Fibroblast of lung (primary cell): ENCODE measurements around the gene PARG.
"Not testable (repeated sequence)": the region's sequence is repeated elsewhere in the genome, so short reads cannot be mapped to it uniquely, and the experiment has no call there.

Source experiments
- EZH2 ChIP-seq: IDR thresholded peaks from 2 replicates; pipeline ENCODE4 v1.5.1; 2012; ENCODE audit warnings: low read length, control low read depth, mild to moderate bottlenecking; ENCODE audit errors: missing control alignments
- TF ChIP-seq, protein P1 (sequence below), 2 donors: IDR thresholded peaks in 1 of 2; conservative IDR thresholded peaks in 1 of 2; 1 replicate in 1 of 2; 2 replicates in 1 of 2; pipeline ENCODE4 v1.5.1; 2011 to 2012; ENCODE audit warnings: low read length in 2 of 2, control low read depth in 1 of 2, inconsistent platforms in 1 of 2, low read depth in 1 of 2, mild to moderate bottlenecking in 1 of 2

GRCh38 chr10:49988376-49988775 is 46.5 kb upstream of the PARG start, which contains the start of gene AGAP6:
- TF ChIP-seq EZH2, result not testable (repeated sequence)
- TF ChIP-seq, protein P1, sequence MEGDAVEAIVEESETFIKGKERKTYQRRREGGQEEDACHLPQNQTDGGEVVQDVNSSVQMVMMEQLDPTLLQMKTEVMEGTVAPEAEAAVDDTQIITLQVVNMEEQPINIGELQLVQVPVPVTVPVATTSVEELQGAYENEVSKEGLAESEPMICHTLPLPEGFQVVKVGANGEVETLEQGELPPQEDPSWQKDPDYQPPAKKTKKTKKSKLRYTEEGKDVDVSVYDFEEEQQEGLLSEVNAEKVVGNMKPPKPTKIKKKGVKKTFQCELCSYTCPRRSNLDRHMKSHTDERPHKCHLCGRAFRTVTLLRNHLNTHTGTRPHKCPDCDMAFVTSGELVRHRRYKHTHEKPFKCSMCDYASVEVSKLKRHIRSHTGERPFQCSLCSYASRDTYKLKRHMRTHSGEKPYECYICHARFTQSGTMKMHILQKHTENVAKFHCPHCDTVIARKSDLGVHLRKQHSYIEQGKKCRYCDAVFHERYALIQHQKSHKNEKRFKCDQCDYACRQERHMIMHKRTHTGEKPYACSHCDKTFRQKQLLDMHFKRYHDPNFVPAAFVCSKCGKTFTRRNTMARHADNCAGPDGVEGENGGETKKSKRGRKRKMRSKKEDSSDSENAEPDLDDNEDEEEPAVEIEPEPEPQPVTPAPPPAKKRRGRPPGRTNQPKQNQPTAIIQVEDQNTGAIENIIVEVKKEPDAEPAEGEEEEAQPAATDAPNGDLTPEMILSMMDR (conservative IDR thresholded peaks at IDR 0.05 in 1 of 2, IDR thresholded peaks at IDR 0.05 in 1 of 2; ENCODE audit: low read depth in 1 of 2, low read length in 2 of 2), result not testable (repeated sequence)
